Smooth muscle cell (in vitro differentiated cells): ENCODE data around the gene RAB20. TPM values are rescaled to one million over a fixed set of nuclear protein-coding genes. Genes with fewer than 3 reads are reported as not detected.

Experiments used
- DNase-seq: peaks from one replicate; lab custom pipeline; 2025; ENCODE audit not compliant: unreplicated experiment; lab: John Stamatoyannopoulos, UW
- H2AFZ ChIP-seq: fragments of 200-600 bp; sonication (generic); 2 replicates; pipeline ENCODE4 v1.6.0; 2016; ENCODE audit warnings: antibody characterized with exemption, low read depth, mild to moderate bottlenecking
- H3F3A ChIP-seq: fragments of 200-600 bp; sonication (generic); 2 replicates; pipeline ENCODE4 v1.6.0; 2017; ENCODE audit warnings: antibody characterized with exemption, low read depth
- H3K27ac ChIP-seq: fragments of 200-600 bp; sonication (generic); 2 replicates; pipeline ENCODE4 v1.5.1; 2016; ENCODE audit warnings: low read depth, mild to moderate bottlenecking
- H3K27me3 ChIP-seq: fragments of 200-600 bp; sonication (generic); 2 replicates; pipeline ENCODE4 v1.6.1; 2016; ENCODE audit warnings: low read depth, mild to moderate bottlenecking
- H3K36me3 ChIP-seq: fragments of 200-600 bp; sonication (generic); 2 replicates; pipeline ENCODE4 v1.5.1; 2016; ENCODE audit warnings: low read depth
- H3K4me1 ChIP-seq: fragments of 200-600 bp; sonication (generic); 2 replicates; pipeline ENCODE4 v1.5.1; 2016; ENCODE audit warnings: low read depth
- H3K4me2 ChIP-seq: fragments of 200-600 bp; sonication (generic); 2 replicates; pipeline ENCODE4 v1.6.0; 2016; ENCODE audit warnings: mild to moderate bottlenecking
- H3K4me3 ChIP-seq: fragments of 200-600 bp; sonication (generic); 2 replicates; pipeline ENCODE4 v1.5.1; 2016; ENCODE audit warnings: mild to moderate bottlenecking
- H3K79me2 ChIP-seq: fragments of 200-600 bp; sonication (generic); 2 replicates; pipeline ENCODE4 v1.6.0; 2016; ENCODE audit warnings: low read depth, mild to moderate bottlenecking
- H3K9ac ChIP-seq: fragments of 200-600 bp; sonication (generic); 2 replicates; pipeline ENCODE4 v1.6.0; 2016; ENCODE audit warnings: low read depth
- H3K9me3 ChIP-seq: fragments of 200-600 bp; sonication (generic); replicated peaks from 2 replicates; pipeline ENCODE4 v1.5.1; 2016; ENCODE audit warnings: low read depth
- H4K20me1 ChIP-seq: fragments of 200-600 bp; sonication (generic); 2 replicates; pipeline ENCODE4 v1.6.0; 2016; ENCODE audit warnings: low read depth
- WGBS: methylation state at CpG from one replicate; pipeline ENCODE4 v1.1.7; 2016; ENCODE audit warnings: low lambda C conversion rate; 5-methylcytosine and 5-hydroxymethylcytosine counted together
- polyA plus RNA-seq: library from polyadenylated mRNA; unstranded; fragments of >200 nt; fragmentation: Nextera tagmentation; extraction: Ambion mirVana; gene quantifications from 2 replicates; pipeline ENCODE4 v1.2.1, GENCODE V29; 2016
- total RNA-seq: library from RNA; depleted of rRNA; stranded (reverse); fragments of >200 nt; gene quantifications from 2 replicates; pipeline ENCODE4 v1.2.3, GENCODE V29; 2014
- TF ChIP-seq, protein P1 (sequence below): fragments of 200-600 bp; sonication (generic); IDR thresholded peaks from 2 replicates; pipeline ENCODE4 v1.5.1; 2017; ENCODE audit warnings: borderline replicate concordance, mild to moderate bottlenecking, antibody characterized with exemption; ENCODE audit not compliant: insufficient read depth, poor library complexity, severe bottlenecking

Gene RAB20
- total and polyA plus RNA-seq, 2 experiments from 2014 or later: 12.9 to 18.0 TPM

DNA sequence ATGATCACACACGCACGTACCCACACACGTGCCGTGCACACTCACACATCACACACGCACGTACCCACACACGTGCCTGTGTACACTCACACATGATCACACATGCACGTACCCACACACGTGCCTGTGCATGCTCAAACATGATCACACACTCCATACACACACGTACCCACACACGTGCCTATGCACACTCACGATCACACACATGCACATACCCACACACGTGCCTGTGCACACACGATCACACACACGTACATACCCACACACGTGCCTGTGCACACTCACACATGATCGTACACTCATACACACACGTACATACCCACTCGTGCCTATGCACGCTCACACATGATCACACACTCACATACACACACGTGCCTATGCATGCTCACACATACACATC, 86.8 kb downstream of the RAB20 start:
- H3K9ac ChIP-seq: no peak overlapping the region
- no peaks in the 10 kb centered on the region for H3K79me2 ChIP-seq
- H3K4me2 ChIP-seq: no peak overlapping the region
- peaks cover 72% of the 10 kb centered on the region for H3F3A ChIP-seq
- TF ChIP-seq, protein P1, sequence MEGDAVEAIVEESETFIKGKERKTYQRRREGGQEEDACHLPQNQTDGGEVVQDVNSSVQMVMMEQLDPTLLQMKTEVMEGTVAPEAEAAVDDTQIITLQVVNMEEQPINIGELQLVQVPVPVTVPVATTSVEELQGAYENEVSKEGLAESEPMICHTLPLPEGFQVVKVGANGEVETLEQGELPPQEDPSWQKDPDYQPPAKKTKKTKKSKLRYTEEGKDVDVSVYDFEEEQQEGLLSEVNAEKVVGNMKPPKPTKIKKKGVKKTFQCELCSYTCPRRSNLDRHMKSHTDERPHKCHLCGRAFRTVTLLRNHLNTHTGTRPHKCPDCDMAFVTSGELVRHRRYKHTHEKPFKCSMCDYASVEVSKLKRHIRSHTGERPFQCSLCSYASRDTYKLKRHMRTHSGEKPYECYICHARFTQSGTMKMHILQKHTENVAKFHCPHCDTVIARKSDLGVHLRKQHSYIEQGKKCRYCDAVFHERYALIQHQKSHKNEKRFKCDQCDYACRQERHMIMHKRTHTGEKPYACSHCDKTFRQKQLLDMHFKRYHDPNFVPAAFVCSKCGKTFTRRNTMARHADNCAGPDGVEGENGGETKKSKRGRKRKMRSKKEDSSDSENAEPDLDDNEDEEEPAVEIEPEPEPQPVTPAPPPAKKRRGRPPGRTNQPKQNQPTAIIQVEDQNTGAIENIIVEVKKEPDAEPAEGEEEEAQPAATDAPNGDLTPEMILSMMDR: no peak
- DNase-seq: no peak
- H3K4me1 ChIP-seq: peaks cover 5% of the 10 kb centered on the region
- no peaks in the 10 kb centered on the region for H3K9me3 ChIP-seq
- no peak overlapping the region for H3K4me3 ChIP-seq
- peaks cover 95% of the 10 kb centered on the region for H4K20me1 ChIP-seq
- H3K27me3 ChIP-seq: no peaks in the 10 kb centered on the region
- H3K27ac ChIP-seq: no peak overlapping the region
- H2AFZ ChIP-seq: no peak overlapping the region
- H3K36me3 ChIP-seq: peaks cover 13% of the 10 kb centered on the region
- 96% methylated on average over 20 of the region's 21 CpGs for WGBS

Other genes with a start within 250 kb of the RAB20 start
- gene NAXD, start 53.8 kb upstream of the RAB20 start, total RNA-seq: 16.9 and 22.3 TPM in 2 replicates
- 28.8 and 30.9 TPM in 2 replicates for gene NAXD, start 53.8 kb upstream of the RAB20 start, polyA plus RNA-seq
- gene CARS2, start 144.4 kb upstream of the RAB20 start, total RNA-seq: 37.5 and 276 TPM in 2 replicates
- gene CARS2, start 144.4 kb upstream of the RAB20 start, polyA plus RNA-seq: 71.7 and 82.9 TPM in 2 replicates
- 11.9 and 13.8 TPM in 2 replicates for gene ING1, start 152.0 kb upstream of the RAB20 start, total RNA-seq
- 29.3 and 29.9 TPM in 2 replicates for gene ING1, start 152.0 kb upstream of the RAB20 start, polyA plus RNA-seq